Keratinocyte (primary cell): ENCODE results near the gene WNK2. TPM values are rescaled to one million over a fixed set of nuclear protein-coding genes. Genes with fewer than 3 reads are reported as not detected.

Source experiments
- DNase-seq: peaks from one replicate; pipeline ENCODE4 v3.0.0-alpha.2; 2011; ENCODE audit warnings: low read depth, missing footprints, low spot score
- FAIRE-seq: peaks from 2 replicates; lab custom pipeline; 2011; peaks lifted over from hg19 to GRCh38; lab: Jason Lieb, UNC
- H2AFZ ChIP-seq: 2 replicates; pipeline ENCODE4 v1.6.0; 2012; ENCODE audit warnings: low read length, control low read depth, inconsistent platforms; ENCODE audit not compliant: control insufficient read depth
- H3K27ac ChIP-seq: 2 replicates; pipeline ENCODE4 v1.5.1; 2011; ENCODE audit warnings: low read length; ENCODE audit not compliant: control insufficient read depth, insufficient read depth
- H3K27me3 ChIP-seq: 3 replicates; pipeline ENCODE4 v1.6.0; 2011; ENCODE audit warnings: low read length; ENCODE audit not compliant: control insufficient read depth, insufficient read depth; ENCODE audit errors: extremely low read depth
- H3K36me3 ChIP-seq, 2 experiments: 2 replicates in 1 of 2; 3 replicates in 1 of 2; pipeline ENCODE4 v1.5.1; 2011; ENCODE audit warnings: low read length in 2 of 2, mild to moderate bottlenecking in 1 of 2; ENCODE audit not compliant: control insufficient read depth in 2 of 2, insufficient read depth in 2 of 2; ENCODE audit errors: extremely low read depth in 1 of 2
- H3K4me1 ChIP-seq: 3 replicates; pipeline ENCODE4 v1.5.1; 2011; ENCODE audit warnings: low read length; ENCODE audit not compliant: control insufficient read depth, insufficient read depth; ENCODE audit errors: extremely low read depth
- H3K4me2 ChIP-seq: 3 replicates; pipeline ENCODE4 v1.6.0; 2011; ENCODE audit warnings: low read depth, low read length; ENCODE audit not compliant: control insufficient read depth, insufficient read depth; ENCODE audit errors: extremely low read depth
- H3K4me3 ChIP-seq, 3 experiments: fragments of 200-600 bp in 1 of 3; sonication (generic) in 1 of 3; 2 replicates in 2 of 3; 3 replicates in 1 of 3; pipeline ENCODE4 v1.5.1; 2011 to 2016; ENCODE audit warnings: low read length in 3 of 3, mild to moderate bottlenecking in 3 of 3, control low read depth in 2 of 3, inconsistent platforms in 1 of 3, low read depth in 1 of 3, mixed read lengths in 1 of 3, mixed run types in 1 of 3, moderate library complexity in 1 of 3; ENCODE audit not compliant: control insufficient read depth in 2 of 3, insufficient read depth in 2 of 3; ENCODE audit errors: extremely low read depth in 1 of 3
- H3K79me2 ChIP-seq: 2 replicates; pipeline ENCODE4 v1.6.0; 2012; ENCODE audit warnings: low read length; ENCODE audit not compliant: control insufficient read depth, insufficient read depth
- H3K9ac ChIP-seq: 3 replicates; pipeline ENCODE4 v1.6.0; 2011; ENCODE audit warnings: low read length; ENCODE audit not compliant: control insufficient read depth, insufficient read depth; ENCODE audit errors: extremely low read depth
- H3K9me1 ChIP-seq: 3 replicates; pipeline ENCODE4 v1.6.0; 2011; ENCODE audit warnings: low read length; ENCODE audit not compliant: control insufficient read depth, insufficient read depth; ENCODE audit errors: extremely low read depth
- H3K9me3 ChIP-seq: 2 replicates; pipeline ENCODE4 v1.5.1; 2012; ENCODE audit warnings: low read depth, low read length; ENCODE audit not compliant: control insufficient read depth
- H4K20me1 ChIP-seq: 3 replicates; pipeline ENCODE4 v1.6.0; 2011; ENCODE audit warnings: low read length; ENCODE audit not compliant: control insufficient read depth, insufficient read depth; ENCODE audit errors: extremely low read depth
- CTCF ChIP-seq, 3 experiments: IDR thresholded peaks in 1 of 3; conservative IDR thresholded peaks in 1 of 3; optimal IDR thresholded peaks in 1 of 3; 2 replicates in 2 of 3; 3 replicates in 1 of 3; pipeline versions ENCODE3 to v1.5.1; 2011; ENCODE audit warnings: low read length in 3 of 3, mild to moderate bottlenecking in 3 of 3, moderate library complexity in 2 of 3, control low read depth in 1 of 3, inconsistent platforms in 1 of 3; ENCODE audit not compliant: insufficient read depth in 2 of 3; ENCODE audit errors: extremely low read depth in 1 of 3
- EZH2 ChIP-seq: IDR thresholded peaks from one replicate; pipeline ENCODE4 v1.6.1; 2012; ENCODE audit warnings: inconsistent platforms, mild to moderate bottlenecking, low read length, moderate library complexity
- dilution Hi-C: fragments of 300-500 bp; cut with MboI; formaldehyde crosslinking; loops from one replicate; pipeline ENCODE4 v1.7.0; 2020; ENCODE audit warnings: low sequenced_read_pairs; ENCODE audit not compliant: extremely low pct_ligation_motif_present
- polyA plus RNA-seq, 5 experiments: library from polyadenylated mRNA; depleted of rRNA in 3 of 5; stranded (reverse) in 3 of 5; stranded (forward) in 1 of 5; unstranded in 1 of 5; fragments of >200 nt; gene quantifications; 1 replicate in 1 of 5; 2 replicates in 3 of 5; 3 replicates in 1 of 5; pipeline versions ENCODE4 v1.2.1 to v1.2.3, GENCODE V29; 2011 to 2012; ENCODE audit warnings: missing spikeins in 2 of 5, low read depth in 1 of 5, low replicate concordance in 1 of 5

Gene WNK2
- polyA plus RNA-seq, 1 donor (not counting 4 experiments of a cell fraction or from before 2014, with no cell fraction given): not detected

- H3K9me1 ChIP-seq: no peaks in the 10 kb centered on the region
- H3K9ac ChIP-seq: no peak overlapping the region
- H4K20me1 ChIP-seq: no peaks in the 10 kb centered on the region
- H3K4me3 ChIP-seq: no peak overlapping the region
- H2AFZ ChIP-seq: no peak overlapping the region
- H3K27ac ChIP-seq: no peak overlapping the region
- no peak for DNase-seq
- no peak overlapping the region for H3K4me2 ChIP-seq
- no peaks in the 10 kb centered on the region for H3K4me1 ChIP-seq
- H3K36me3 ChIP-seq: no peaks in the 10 kb centered on the region
- no peaks in the 10 kb centered on the region for H3K79me2 ChIP-seq
- peaks cover 19% of the 10 kb centered on the region for H3K27me3 ChIP-seq
- FAIRE-seq: no peak
- no peak for TF ChIP-seq CTCF (optimal IDR thresholded peaks at IDR 0.05 in 1 of 3, IDR thresholded peaks at IDR 0.05 in 1 of 3, conservative IDR thresholded peaks at IDR 0.05 in 1 of 3; ENCODE audit: extremely low read depth in 1 of 3, insufficient read depth in 2 of 3, low read length in 3 of 3)
- dilution Hi-C loops: no loop called here
- no peaks in the 10 kb centered on the region for H3K9me3 ChIP-seq
Observed at GRCh38 chr9:93194221-93194625, 10.3 kb downstream of the WNK2 start.

GRCh38 chr9:93194641-93195040, 10.7 kb downstream of the WNK2 start:
- dilution Hi-C loops: no loop called here
- Histone ChIP-seq H3K4me2 (no peak overlapping the region), H3K4me1 (no peaks in the 10 kb centered on the region), H4K20me1 (no peaks in the 10 kb centered on the region), H2AFZ (no peak overlapping the region), H3K9ac (no peak overlapping the region), H3K4me3 (no peak overlapping the region), H3K27ac (no peak overlapping the region), H3K79me2 (no peaks in the 10 kb centered on the region), H3K36me3 (no peaks in the 10 kb centered on the region), H3K9me3 (no peaks in the 10 kb centered on the region), H3K9me1 (no peaks in the 10 kb centered on the region), H3K27me3 (peaks cover 16% of the 10 kb centered on the region)
- no peak for FAIRE-seq
- TF ChIP-seq CTCF (optimal IDR thresholded peaks at IDR 0.05 in 1 of 3, IDR thresholded peaks at IDR 0.05 in 1 of 3, conservative IDR thresholded peaks at IDR 0.05 in 1 of 3; ENCODE audit: extremely low read depth in 1 of 3, insufficient read depth in 2 of 3, low read length in 3 of 3): no peak
- TF ChIP-seq EZH2: no peak
- DNase-seq: no peak
